NAMALWA (cell line): ENCODE data around the gene EXOSC3.
"Not testable (repeated sequence)": the region's sequence is repeated elsewhere in the genome, so short reads cannot be mapped to it uniquely, and the experiment has no call there.

Experiments used
- DNase-seq: peaks from one replicate; pipeline ENCODE4 v3.0.0-alpha.2; 2015; ENCODE audit warnings: low spot score

Gene EXOSC3

DNA sequence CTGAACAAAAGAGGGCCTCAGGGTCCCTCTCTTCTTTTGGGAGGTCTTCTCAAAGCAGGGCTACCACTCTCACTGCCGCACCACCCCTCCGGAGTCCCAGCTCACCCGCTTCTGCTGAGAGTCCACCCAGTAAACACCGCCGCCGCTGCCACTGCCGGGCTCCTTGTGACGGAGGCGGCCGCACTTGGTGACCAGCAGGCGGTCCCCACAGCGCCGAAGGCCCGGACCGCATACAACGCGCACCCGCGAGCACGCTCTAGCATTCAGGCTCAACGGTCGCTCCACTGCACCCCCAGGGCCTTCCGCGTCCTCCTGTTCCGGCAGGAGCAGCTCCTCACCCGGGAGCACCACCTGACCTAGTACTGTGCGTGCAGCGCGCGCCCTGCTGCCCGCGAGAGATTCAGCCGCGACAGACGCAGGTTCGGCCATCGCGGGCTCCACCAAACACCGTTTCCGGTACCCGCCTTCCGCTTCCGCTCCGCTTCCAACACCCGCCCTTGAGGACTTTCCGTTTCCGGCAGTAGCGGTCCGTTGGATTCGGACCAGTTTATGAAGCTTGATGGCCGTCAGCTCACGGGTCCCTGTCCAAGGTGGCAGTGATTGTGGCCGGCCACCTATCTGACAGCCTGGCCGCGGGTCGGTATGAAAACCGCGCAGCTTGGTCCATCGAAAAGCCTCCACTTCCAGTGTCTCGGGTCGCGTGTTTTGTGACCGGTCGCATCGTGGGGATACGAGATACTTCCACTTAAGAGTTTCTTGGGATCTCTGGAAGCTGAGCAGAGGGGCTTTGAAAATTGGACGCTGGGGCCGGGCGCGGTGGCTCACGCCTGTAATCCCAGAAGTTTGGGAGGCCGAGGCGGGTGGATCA, at the start of gene EXOSC3:
TSS of gene EXOSC3 (minus strand) at position 449 of the 868 bp plus-strand sequence. CDS start at position 429, 20 bp downstream.
- peak; percentile 93 for DNase-seq

DNA sequence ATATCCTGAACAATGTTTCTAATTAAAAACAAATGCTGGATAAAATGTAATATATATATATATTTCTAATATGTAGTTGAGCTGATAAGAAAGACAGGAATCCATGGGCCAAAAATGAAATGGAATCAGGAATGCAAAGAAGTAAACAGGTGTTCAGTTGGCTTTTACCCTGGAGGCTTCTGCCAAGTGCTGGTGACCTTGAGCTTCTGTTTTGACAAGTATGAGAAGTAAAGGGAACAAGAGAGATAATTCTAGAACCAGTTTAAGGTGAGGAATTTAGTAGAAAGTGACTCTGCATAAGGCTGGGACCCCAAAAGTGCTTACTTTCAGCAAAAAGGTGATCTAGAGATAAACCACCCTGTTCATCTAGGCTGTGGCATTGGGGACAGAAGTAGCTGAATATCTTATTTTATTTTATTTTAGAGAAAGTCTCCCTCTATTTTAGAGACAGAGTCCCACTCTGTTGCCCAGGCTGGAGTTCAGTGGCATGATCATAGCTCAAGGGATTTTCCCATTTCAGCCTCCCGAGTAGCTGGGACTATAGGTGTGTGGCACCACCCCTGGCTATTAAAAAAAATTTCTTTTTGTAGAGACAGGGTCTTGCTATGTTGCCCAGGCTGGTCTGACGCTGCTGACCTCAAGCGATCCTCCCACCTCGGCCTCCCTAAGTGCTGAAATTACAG, 42.8 kb upstream of the EXOSC3 start:
- no peak for DNase-seq

DNA sequence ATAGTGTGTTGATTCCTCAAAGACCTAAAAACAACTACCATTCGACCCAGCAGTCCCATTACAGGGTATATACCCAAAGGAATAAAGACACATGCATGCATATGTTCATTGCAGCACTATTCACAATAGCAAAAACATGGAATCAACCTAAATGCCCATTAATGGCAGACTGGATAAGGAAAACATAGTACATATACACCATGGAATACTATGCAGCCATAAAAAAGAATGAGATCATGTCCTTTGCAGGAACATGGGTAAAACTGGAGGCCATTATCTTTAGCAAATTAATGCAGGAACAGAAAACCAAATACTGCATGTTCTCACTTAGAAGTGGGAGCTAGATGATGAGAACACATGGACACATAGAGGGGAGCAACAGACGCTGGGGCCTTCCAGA, 40.3 kb upstream of the EXOSC3 start:
- not testable (repeated sequence) for DNase-seq

DNA sequence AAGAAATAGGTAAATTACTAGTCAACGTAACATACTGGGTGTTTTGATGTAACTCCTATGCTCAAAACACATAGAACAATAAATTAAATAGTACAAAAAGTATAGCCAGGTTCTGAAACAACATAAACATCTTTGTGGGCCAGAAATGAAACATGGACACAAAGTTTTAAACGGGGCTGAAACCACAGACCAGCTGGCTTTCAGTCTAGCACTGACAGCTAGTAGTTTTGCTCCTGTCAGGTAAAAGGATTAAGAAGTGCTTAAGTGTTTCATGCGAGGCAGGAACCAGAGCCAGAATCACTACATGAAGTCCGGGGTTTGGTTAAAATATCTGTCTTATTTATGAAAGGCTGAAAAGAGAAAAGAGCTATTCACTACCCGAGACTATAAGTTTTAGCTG, 35.3 kb upstream of the EXOSC3 start:
- no peak for DNase-seq

DNA sequence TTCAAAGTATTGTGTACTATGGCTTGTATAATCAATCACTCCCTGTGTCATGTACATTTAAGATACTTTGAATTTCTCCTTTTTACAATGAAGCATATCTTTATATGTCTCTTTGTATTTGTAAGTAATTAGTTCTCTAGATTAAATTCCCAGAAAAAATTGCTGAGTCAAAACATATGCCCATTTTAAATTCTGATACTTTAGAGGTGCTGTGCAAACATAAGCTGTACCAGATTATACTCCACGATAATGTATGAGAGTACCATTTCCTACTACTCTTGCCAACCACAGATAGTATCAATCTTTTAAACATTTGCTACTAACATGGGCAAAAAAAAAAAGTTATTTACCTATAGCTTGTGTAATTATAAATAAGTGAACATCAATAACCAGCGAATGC, 34.0 kb upstream of the EXOSC3 start:
- DNase-seq, result no peak

DNA sequence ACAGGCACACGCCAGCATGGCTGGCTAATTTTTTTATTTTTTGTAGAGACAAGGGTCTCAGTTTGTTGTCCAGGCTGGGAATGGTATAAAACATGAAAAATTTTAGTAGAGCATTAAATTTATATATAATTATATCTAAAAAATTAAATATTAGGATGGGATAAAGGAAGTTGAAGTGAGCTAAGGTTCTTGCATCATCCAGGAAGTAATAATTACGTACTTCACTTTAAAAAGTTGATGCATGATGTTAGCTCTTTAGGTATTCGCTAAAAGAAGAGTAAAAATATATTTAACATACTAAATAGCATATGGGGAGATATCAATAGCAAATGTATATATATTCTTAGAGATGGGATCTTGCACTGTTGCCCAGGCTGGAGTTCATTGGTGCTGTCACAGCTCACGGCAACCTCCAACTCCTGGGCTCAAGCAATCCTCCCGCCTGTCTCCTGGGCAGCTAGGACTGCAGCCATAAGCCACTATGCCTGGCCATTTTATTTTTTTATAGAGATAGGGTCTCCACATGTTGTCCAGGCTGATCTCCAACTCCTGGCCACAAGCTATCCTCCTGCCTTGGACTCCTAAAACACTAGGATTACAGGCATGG, 28.0 kb upstream of the EXOSC3 start:
- no peak for DNase-seq

DNA sequence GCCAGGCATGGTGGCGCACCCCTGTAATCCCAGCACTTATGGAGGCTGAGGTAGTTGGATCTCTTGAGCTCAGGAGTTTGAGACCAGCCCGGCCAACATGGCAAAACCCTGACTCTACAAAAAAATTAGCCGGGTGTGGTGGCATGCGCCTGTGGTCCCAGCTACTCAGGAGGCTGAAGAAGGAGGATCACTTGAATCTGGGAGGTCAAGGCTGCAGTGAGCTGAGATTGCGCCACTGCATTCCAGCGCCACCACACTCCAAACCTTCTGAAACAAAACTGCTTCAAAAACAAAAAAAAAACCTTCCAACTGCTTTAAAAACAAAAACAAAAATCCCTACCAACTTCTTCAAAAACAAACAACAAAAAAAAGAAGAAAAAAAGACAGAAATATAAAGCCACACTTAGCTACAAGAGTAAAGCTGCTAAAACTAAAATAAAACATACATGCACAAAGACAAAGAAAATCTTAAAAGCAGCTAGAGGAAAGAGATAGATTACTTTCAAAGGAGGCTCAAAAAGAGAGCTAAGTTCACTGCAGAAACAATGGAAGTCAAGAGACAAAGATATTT, 27.1 kb upstream of the EXOSC3 start:
- no peak for DNase-seq

DNA sequence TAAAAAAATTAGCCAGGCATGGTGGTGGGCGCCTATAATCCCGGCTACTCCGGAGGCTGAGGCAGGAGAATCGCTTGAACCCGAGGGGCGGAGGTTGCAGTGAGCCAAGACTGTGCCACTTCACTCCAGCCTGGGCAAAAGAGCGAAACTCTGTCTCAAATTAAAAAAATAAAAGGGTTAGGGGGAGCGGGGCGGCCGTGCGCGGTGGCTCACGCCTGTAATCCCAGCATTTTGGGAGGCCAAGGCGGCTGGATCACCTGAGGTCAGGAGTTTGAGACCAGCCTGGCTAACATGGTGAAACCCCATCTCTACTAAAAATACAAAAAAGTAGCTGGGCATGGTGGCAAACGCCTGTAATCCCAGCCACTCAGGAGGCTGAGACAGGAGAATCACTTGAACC, 24.8 kb upstream of the EXOSC3 start:
- not testable (repeated sequence) for DNase-seq

DNA sequence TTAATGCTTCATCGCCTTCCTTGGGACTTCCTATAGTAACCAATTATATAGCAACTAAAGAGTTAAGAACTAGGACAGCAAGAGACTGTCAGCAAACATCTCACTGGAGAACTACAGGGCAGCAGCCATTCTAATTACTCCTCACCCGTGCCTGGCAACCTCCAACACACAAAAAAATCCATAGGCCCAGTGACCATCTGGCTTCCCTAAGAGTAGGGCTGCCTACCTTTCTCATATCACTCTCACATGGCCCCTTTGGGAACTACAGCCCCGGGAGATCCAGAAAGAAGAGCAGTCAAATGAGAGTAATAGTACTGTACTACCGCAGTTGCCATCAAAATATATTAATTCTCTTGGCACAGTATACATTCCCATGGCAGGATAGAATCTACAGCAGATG, 21.4 kb upstream of the EXOSC3 start:
- no peak for DNase-seq

DNA sequence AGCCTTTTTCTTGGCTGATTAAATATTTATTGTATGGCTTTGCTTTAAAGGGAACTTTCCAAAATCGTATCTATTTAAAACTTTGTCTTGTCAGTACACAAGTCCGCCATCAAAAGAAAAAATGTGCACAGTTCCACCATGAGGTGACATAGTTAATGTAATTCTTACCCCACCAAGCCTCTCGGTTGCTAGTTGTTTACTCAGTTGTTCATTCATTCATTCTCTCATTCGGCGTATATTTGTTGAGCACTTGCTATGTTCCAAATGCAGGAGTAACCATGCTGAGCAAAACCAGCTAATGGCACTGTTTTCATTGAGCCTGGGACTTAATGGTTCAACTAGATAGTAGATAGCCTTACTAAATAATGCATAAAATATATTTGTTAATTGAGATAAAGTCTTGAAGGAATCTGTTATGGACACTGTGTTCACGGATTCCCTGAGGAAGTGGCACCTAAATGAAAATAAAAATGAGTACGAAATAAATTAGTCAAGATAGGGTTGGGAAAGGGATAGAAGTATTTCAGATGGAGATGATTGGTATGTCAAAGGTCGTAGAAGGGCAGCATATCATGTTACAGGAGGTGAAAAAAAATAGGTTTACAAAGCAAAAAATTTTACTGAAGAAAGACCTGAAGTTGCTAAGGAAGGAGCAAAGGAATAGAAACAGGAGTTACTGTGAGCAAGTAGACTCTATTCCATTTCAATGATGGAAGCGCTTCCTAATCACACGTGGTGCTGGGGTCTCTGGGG, 17.3 kb upstream of the EXOSC3 start:
- peak; percentile 54 for DNase-seq

DNA sequence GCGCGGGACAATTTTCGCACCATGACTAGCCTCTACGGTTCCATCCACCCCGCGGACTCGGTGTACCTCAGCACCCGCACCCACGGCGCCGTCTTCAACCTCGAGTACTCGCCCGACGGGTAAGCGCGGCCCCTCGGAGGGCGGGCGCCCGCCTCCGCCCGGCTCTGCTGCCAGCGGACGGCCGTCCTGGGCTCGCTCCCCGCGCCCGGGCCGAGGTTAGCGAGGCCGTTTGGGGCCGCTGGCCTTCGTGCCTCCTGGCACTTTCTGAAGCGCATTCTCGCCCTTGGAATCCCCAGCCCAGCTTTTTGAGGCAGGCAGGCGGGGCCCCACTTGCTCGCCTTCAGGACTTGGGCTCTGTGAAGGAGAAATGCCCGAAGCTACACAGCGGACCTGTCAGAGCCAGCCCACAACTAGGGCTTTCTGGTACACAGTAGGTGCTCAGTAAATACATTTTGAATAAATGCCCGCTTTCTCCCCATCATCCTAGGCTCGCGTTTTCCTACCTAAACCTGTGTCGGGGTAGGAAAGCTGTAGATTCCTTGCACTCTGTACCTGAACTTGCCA, 16.5 kb upstream of the EXOSC3 start:
- DNase-seq, result peak; percentile 58

DNA sequence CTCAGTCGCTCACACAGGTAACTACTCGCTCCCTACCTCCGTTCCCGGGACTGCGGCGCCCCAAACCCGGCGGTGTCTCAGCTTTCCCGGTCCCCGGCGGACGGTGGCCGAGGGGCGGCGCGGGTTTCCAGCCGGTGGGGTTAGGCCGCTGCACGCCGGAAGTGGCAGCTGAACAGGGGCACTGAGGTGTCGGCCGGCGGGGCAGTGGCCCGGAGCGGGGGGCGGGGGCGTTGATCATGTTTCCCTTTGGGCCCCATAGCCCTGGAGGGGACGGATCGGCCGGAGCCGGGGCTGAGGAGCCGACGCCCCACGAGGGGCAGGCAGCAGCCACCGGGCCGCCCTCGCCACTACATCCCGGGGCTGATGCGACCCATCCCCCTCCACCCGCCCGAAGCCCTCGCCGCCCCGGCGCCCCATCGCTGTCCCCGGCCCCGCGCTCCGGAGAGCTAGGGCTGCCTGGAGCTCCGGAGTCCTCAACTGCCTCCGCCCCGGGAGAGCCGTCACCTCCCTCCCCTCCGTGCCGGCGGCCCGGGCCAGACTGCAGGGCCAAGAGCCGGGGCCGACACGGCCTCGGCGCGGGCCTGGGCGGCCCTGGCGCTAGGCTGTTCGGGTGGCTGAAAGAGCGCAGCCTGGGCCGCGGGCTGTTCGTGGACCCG, 15.9 kb upstream of the EXOSC3 start, which contains the start of gene DCAF10:
TSS of gene DCAF10 (plus strand) at position 167 of the 656 bp plus-strand sequence. CDS start at position 237, 70 bp downstream.
- DNase-seq, result peak; percentile 84

DNA sequence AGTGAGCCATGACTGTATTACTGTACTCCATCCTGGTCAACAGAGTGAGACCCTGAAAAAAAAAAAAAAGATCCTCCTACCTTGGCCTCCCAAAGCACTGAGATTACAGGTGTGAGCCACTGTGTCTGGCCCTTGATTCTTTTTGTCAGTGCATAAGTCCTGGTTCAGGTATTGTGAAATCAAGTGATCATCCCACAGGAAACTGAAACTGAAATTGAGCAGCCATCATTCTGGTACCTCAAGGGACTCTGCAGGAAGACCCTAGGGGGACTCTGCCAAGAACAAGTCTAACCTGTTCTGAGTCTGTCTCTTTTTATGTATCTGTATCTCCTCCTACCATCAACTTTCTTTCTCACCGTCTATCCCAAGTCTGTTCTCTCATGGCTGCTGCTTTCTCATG, 13.8 kb upstream of the EXOSC3 start:
- DNase-seq, result peak; percentile 22

DNA sequence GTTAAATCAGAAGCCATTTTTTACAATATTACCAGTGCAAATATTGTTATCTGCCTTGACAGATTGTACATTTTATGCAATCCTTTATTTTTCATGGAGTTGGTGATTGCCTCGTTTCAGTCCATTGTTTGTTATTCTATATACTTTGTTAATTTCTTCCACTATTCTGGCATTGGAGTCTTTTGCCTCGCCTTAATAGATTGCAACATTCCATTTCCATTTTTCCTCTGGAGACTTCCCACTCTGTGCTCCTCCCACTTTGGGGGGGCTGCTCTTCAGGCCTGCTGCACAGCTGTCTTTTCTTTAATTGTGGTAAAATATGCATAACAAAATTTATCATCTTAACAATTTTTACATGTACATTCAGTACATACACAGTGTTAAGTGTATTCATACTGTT, 11.4 kb upstream of the EXOSC3 start:
- DNase-seq, result no peak

DNA sequence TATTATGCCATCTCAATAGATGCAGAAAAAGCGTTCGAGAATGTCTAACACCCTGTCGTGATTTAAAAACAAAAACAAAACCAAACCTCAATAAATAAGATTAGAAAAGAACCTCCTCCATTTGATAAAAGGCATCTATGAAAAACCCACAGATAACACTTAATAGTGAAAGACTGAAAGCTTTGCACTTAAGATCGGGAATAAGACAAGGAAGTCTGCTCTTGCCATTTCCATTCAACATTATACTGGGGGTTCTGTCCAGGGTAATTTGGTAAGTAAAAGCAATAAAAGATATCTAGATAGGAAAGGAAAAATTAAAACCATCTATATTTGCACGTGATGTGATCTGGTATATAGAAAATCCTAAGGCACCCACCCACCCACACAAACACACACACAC, 7.3 kb upstream of the EXOSC3 start:
- DNase-seq, result no peak

DNA sequence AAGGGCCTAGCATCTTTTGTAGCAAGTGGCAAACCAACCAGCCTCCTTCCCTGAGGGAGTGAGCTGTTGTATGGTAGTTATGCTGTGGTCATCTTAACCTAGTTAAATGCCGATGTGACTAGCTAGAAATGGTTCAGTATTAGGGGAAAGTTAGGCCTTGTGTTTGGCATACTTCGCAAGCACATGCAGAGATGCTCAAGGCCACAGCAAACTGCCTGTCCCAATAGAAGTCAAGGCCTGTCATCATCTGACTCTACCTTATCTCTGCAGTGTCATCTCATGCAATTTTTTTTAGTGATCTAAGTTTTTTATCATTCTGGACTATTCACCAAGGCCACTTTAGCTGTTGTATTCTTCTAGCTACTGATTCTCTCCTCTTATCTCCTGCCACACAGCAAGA, 5.2 kb upstream of the EXOSC3 start:
- no peak for DNase-seq

DNA sequence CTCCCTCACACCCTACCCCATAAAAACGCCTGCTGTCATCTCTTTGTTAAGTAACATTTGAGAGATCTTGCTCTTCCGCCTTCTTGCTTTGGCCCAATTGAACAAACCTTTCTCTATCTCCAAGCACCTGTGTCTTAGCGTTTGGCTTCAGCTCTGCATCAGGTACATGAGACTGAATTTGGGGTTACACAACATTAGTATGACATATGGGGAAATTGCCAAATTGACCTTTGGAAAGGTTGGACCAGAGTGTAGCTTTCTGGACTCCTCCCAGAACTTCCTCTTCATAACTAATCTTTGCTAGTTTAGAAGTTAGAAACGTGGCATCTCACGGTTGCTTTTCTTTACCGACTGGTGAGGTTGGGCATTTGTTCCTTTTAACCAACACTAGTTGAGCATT, 3.5 kb upstream of the EXOSC3 start:
- DNase-seq, result no peak

DNA sequence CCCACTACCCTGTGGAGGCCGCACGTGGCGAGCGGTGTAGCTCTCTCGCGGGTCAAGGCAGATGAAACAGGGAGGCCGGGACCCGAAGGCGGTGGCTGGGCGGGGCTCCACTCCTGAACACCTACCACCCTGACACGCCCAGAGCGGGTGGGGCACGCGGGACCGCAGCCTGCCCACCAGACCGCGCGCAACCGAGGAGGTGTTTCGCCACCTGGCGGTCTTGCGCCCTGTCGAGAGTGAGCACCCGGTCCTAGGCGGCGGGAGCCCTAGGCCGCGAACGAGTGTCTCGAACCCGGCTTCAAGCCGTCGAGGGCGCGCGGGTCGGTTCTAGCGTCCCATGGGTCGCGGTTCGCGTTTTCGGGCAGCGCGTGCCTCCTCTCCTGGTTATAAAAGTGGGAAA, 2.2 kb upstream of the EXOSC3 start:
- DNase-seq, result no peak

DNA sequence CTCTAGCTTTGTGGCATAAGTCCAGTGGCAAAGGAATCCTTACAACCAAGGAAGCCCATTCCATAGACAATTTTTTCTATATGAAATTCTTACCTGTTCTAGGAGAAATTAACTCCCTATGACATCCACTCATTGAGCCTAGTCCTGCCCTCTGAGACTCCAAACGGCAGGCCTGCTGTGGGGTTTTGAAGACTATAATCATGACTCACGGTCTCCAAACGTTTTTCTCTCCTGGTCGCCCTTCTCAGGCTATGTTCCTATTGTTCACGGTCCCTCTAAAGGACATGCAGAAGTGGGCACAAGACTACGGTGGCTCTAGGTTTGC, 611 bp downstream of the EXOSC3 start:
- no peak for DNase-seq

DNA sequence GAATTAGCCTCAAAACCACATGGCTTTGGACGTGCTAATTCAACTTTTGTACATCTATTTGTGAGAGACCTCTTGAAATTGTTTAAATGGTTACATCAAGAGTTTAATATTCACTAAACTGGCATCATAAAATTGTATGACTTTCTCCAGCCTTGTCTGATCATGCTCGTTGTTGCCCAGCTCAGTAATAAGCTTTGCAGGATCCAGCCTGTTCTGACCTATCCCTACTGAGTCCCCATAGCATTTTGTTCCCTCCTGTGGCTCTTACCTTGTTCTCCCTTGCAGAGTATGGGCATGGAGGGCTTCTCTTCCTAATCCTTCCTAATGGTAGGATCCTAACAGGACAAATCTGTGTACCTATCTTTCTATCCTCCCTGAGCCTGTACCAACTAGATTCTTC, 6.3 kb downstream of the EXOSC3 start:
- DNase-seq, result no peak

DNA sequence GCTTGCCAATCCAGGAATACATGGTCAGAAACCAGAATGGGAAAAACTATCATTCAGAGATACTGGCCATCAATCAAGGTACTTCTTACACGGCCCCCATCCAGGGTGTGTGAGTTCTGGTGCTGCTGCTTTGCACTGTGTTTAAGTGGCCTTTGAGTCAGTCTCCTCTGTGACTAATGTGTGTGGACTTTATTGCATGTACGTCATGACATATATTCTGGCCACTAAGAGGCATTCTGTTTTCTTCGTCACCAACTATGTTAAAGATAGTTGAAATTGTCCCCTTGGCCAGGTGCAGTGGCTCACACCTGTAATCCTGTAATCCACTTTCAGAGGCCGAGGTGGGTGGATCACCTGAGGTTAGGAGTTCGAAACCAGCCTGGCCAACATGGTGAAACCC, 8.5 kb downstream of the EXOSC3 start:
- no peak for DNase-seq
